DOHH2 (cell line): ENCODE measurements around the gene DPP10.

Source experiments
- EZH2phosphoT487 ChIP-seq: fragments of 200-600 bp; sonication (generic); IDR thresholded peaks from 2 replicates; pipeline ENCODE4 v1.6.1; 2017; ENCODE audit warnings: borderline replicate concordance, mild to moderate bottlenecking, antibody characterized with exemption, low read length, moderate library complexity, mixed read lengths
- TF ChIP-seq, protein P1 (sequence below): fragments of 200-600 bp; sonication (generic); IDR thresholded peaks from one replicate; pipeline ENCODE4 v1.5.1; 2014; ENCODE audit warnings: antibody characterized with exemption, mild to moderate bottlenecking, low read depth, low read length; ENCODE audit not compliant: poor library complexity, severe bottlenecking

DNA sequence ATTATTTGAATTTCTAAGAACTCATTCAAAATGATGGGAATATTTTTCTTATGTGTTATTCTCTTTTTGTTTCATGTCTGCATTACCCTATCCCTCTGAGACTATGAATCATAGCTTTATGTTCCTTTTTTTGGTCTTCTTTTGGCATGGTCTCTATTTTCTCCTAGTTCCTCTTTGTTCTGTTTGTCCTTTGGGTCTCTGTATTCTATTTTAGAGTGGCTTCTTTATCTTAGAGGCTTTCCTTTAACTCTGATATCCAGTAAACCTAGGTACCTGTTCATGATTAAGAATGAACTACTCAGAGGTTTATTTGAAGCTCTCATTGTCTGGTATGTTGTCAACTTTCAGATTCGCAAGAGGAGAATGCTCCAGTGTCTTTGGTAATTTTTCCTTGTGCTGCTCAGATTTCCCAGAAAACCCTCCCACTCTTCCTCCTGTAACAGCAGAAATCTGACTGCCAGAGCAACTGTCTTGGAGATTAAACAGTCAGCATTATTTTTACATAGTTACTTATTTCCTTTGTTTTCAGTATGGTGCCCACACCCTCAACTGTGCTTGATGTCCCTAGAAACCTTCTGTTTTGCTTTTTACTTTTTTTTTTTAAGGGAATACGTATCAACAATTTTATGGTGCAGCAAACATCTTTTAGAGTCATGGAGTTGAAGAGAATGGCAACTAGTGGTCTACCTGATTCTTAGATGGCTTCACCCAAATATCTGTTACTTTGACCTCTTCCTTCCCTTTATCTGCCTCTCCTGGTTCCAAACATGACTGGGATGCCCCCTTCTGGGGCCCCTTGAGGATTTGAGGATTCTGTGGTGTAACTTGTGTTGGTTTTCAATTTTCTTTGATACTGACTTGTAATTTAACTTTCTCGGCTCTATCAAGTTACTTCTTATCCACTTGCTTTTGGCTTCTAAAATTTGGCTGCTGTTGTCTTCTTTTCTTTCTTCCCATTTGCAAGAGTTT, 92.0 kb downstream of the DPP10 start:
- TF ChIP-seq, protein P1, sequence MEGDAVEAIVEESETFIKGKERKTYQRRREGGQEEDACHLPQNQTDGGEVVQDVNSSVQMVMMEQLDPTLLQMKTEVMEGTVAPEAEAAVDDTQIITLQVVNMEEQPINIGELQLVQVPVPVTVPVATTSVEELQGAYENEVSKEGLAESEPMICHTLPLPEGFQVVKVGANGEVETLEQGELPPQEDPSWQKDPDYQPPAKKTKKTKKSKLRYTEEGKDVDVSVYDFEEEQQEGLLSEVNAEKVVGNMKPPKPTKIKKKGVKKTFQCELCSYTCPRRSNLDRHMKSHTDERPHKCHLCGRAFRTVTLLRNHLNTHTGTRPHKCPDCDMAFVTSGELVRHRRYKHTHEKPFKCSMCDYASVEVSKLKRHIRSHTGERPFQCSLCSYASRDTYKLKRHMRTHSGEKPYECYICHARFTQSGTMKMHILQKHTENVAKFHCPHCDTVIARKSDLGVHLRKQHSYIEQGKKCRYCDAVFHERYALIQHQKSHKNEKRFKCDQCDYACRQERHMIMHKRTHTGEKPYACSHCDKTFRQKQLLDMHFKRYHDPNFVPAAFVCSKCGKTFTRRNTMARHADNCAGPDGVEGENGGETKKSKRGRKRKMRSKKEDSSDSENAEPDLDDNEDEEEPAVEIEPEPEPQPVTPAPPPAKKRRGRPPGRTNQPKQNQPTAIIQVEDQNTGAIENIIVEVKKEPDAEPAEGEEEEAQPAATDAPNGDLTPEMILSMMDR: no peak
- no peak for TF ChIP-seq EZH2phosphoT487
